ENCODE measurements around the gene AACS. TPM values are rescaled to one million over a fixed set of nuclear protein-coding genes. Genes with fewer than 3 reads are reported as not detected.

Gene AACS
- total and polyA plus RNA-seq, 2 of the 8 experiments (the other 6 are each of a cell fraction or from before 2014, with no cell fraction given), result 51.9 to 52.4 TPM

- Histone ChIP-seq H4K8ac (ENCODE audit: extremely low read depth, insufficient read depth, low read length) (peak overlapping the region; percentile 38; the same call in 1 of the 2 replicates), H3K23ac (ENCODE audit: insufficient read length) (no peak overlapping the region), H3K9me3 (ENCODE audit: insufficient read depth in 2 of 2, low read depth in 1 of 2, low read length in 1 of 2) (no peaks in the 10 kb centered on the region), H2BK15ac (ENCODE audit: low read length) (no peak overlapping the region), H3K27me3 (replicated peaks in 1 of 4; ENCODE audit: control insufficient read depth in 3 of 4, extremely low read depth in 1 of 4, insufficient read depth in 3 of 4, low read length in 3 of 4) (no peaks in the 10 kb centered on the region), H4K91ac (replicated peaks; ENCODE audit: insufficient read length, low read length) (no peak overlapping the region), H3K4ac (replicated peaks; ENCODE audit: insufficient read length, low read depth, low read length) (no peak overlapping the region), H3K23me2 (ENCODE audit: low read depth, low read length) (peaks cover 12% of the 10 kb centered on the region; the same call in 1 of the 2 replicates), H2BK120ac (replicated peaks; ENCODE audit: low read depth, low read length) (no peak overlapping the region), H2AFZ (ENCODE audit: low read length) (no peak overlapping the region), H3K4me1 (replicated peaks in 1 of 4; ENCODE audit: control insufficient read depth in 3 of 4, insufficient read depth in 4 of 4, low read length in 3 of 4) (no peaks in the 10 kb centered on the region), H3K36me3 (ENCODE audit: control insufficient read depth in 2 of 4, insufficient read depth in 4 of 4, low read length in 3 of 4) (peaks cover 2 to 24% (median 17%) of the 10 kb centered on the region in 4 experiments; a peak in 6 of 8 replicates), H3K56ac (replicated peaks; ENCODE audit: insufficient read length, low read depth, low read length) (no peak overlapping the region), H3K79me1 (ENCODE audit: low read depth, low read length) (peaks cover 10% of the 10 kb centered on the region; the same call in 1 of the 2 replicates), H3K27ac (ENCODE audit: low read depth, low read length) (no peak overlapping the region), H3K18ac (ENCODE audit: extremely low read depth, low read length) (no peak overlapping the region; the same call in 1 of the 2 replicates), H3K79me2 (ENCODE audit: control insufficient read depth in 1 of 2, insufficient read depth in 2 of 2, low read length in 2 of 2) (no peaks in the 10 kb centered on the region; a peak in 1 of 4 replicates), H2BK20ac (ENCODE audit: low read length) (no peak overlapping the region), H3K14ac (ENCODE audit: insufficient read length) (no peak overlapping the region), H2AK5ac (ENCODE audit: low read depth, low read length) (no peak overlapping the region), H3K9ac (replicated peaks in 1 of 4; ENCODE audit: extremely low read depth in 1 of 4, low read depth in 3 of 4, low read length in 3 of 4) (no peak overlapping the region), H3K4me2 (ENCODE audit: insufficient read depth in 1 of 2, low read depth in 2 of 2, low read length in 2 of 2) (no peak overlapping the region), H3K4me3 (ENCODE audit: extremely low read depth in 1 of 4, insufficient read depth in 2 of 4, low read depth in 3 of 4, low read length in 4 of 4) (no peak overlapping the region), H4K20me1 (replicated peaks in 1 of 2; ENCODE audit: control insufficient read depth in 1 of 2, insufficient read depth in 2 of 2, low read length in 2 of 2) (peaks cover 6 to 26% of the 10 kb centered on the region in 2 experiments), H2BK5ac (ENCODE audit: low read depth, low read length) (no peak overlapping the region; the same call in 1 of the 2 replicates), H2BK12ac (ENCODE audit: low read depth, low read length) (no peak overlapping the region), H4K5ac (ENCODE audit: insufficient read length, low read depth, low read length) (no peak overlapping the region)
- 91% methylated on average over 19 of the region's 19 CpGs; no CpG with 5 or more reads in 1 of the 2 experiments for WGBS, 2 experiments (ENCODE audit: extremely low coverage in 1 of 2, insufficient coverage in 1 of 2, insufficient read length in 1 of 2, insufficient replicate concordance in 2 of 2, low coverage in 1 of 2, low lambda C conversion rate in 2 of 2, missing lambda C conversion rate in 1 of 2)
- ChIA-PET POLR2A (ENCODE audit: partially characterized antibody) (interaction anchor here (1.9 kb wide), 1 partner anchor 11 kb away, joined by 4 read pairs; no protein-coding TSS in a partner anchor), CTCF (ENCODE audit: partially characterized antibody) (interaction anchor here (0.7 kb wide), 1 partner anchor 22 kb away, joined by 3 read pairs; no protein-coding TSS in a partner anchor)
- no peak for DNase-seq (ENCODE audit: low read depth in 1 of 2, low spot score in 2 of 2)
- no peak for TF ChIP-seq SAP30 (IDR thresholded peaks at IDR 0.05; ENCODE audit: insufficient read depth, insufficient replicate concordance, low read length)
- no peak for TF ChIP-seq ASH2L (IDR thresholded peaks at IDR 0.05; ENCODE audit: low read length)
- no peak for TF ChIP-seq SP2 (IDR thresholded peaks at IDR 0.05; ENCODE audit: low read length)
- TF ChIP-seq RAD21 (IDR thresholded peaks at IDR 0.05 in 1 of 2, conservative IDR thresholded peaks at IDR 0.05 in 1 of 2; ENCODE audit: low read depth in 2 of 2, low read length in 2 of 2), result peak; percentile 31 to 46; a peak in 2 of 4 replicates
- peak in 2 of 3 experiments; percentile 19 to 20; a peak in 2 of 4 replicates for TF ChIP-seq CTCF (IDR thresholded peaks at IDR 0.05; ENCODE audit: control extremely low read depth in 1 of 3, insufficient read depth in 1 of 3, low read depth in 1 of 3, low read length in 3 of 3)
- no peak for TF ChIP-seq CREB1 (IDR thresholded peaks at IDR 0.05)
- TF ChIP-seq SP1 (IDR thresholded peaks at IDR 0.05; ENCODE audit: low read depth, low read length), result no peak
- no peak for TF ChIP-seq RBBP5 (IDR thresholded peaks at IDR 0.05; ENCODE audit: borderline replicate concordance, low read depth, low read length)
- FAIRE-seq, result no peak
Observed at GRCh38 chr12:125092872-125093680, 27.8 kb downstream of the AACS start.

Measured in H1 (cell line).